ENCODE measurements around the gene SCYL1. TPM values are rescaled to one million over a fixed set of nuclear protein-coding genes. Genes with fewer than 3 reads are reported as not detected.
"Not testable (repeated sequence)": the region's sequence is repeated elsewhere in the genome, so short reads cannot be mapped to it uniquely, and the experiment has no call there.

The SCYL1 gene
- total RNA-seq, 1 experiment from 2014 or later, result 56.3 TPM

DNA sequence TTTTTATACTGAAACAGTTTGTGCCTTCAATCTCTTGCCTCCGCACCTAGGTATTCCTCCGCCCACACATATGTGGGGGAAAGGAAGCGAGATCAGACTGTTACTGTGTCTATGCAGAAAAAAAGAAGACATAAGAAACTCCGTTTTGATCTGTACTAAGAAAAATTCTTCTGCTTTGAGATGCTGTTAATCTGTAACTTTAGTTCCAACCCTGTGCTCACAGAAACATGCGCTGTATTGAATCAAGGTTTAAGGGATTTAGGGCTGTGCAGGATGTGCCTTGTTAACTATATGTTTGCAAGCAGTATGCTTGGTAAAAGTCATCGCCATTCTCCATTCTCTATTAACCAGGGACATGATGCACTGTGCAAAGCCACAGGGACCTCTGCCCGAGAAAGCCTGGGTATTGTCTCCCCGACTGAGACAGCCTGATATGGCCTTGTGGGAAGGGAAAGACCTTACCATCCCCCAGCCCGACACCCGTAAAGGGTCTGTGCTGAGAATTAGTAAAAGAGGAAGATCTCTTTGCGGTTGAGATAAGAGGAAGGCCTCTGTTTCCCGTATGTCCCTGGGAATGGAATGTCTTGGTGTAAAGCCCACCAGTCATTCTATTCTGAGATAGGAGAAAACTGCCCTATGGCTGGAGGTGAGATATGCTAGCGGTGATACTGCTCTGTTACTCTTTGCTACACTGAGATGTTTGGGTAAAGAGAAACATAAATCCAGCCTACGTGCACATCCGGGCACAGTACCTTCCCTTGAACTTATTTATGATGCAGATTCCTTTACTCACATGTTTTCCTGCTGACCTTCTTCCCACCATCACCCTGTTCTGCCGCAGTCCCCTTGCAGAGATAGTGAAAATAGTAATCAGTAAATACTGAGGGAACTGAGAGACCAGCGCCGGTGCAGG lies 1.9 kb upstream of the SCYL1 start:
- not testable (repeated sequence) for H3K9me3 ChIP-seq, H3K27me3 ChIP-seq, H3K4me3 ChIP-seq, DNase-seq
- H3K36me3 ChIP-seq, result peaks cover 24% of the 10 kb centered on the region

DNA sequence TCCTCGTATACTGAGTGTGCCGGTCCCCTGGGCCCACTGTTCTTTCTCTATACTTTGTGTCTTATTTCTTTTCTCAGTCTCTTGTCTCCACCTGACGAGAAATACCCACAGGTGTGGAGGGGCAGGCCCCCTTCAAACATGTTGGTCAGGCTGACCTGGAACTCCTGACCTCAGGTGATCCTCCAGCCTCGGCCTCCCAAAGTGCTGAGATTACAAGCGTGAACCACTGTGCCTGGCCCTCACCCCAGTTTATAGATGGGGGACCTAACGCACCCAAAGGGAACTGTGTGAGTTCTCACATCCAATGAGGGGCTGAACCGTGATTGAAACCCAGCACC lies 1.3 kb upstream of the SCYL1 start:
- peaks cover 30% of the 10 kb centered on the region for H3K36me3 ChIP-seq
- not testable (repeated sequence) for DNase-seq, H3K27me3 ChIP-seq, H3K9me3 ChIP-seq, H3K4me3 ChIP-seq

DNA sequence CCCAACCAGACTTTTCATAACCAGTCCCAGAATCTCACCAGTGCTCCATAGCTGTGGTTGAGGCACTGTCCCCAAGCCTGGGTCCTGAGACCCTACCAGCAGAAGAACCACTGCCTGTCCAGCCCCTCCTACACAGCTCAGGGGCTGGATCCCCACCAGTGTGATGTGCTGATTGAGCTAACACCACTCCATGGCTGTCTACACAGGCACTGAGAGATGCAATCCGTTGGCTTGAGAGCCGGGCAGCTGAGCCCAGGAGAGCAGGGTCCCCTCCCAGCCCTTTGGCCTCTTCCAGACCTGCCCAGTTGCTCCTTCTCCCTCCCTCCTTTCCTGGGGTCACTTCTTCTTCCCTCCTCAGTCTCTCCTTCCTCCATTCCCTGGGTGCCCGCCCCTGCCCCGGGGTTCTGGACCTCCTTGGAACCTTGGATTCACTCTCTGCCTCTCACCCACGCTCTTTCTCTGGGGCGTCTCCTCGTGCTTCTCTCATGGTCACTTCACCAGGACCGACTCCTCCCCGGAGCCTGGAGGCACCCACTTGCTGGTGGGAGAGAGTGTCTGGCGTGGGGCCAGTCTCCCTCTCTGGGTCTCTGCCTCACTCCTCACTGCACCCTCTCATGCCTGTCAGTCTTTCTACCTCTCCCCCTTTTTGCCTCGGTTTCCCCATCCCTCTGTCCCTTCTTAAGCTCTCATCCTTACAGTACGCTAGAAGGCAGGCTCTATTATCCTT lies 706 bp upstream of the SCYL1 start:
- H3K9me3 ChIP-seq, result no peaks in the 10 kb centered on the region
- peaks cover 34% of the 10 kb centered on the region for H3K36me3 ChIP-seq
- no peaks in the 10 kb centered on the region for H3K27me3 ChIP-seq
- DNase-seq, result no peak
- peak overlapping the region; percentile 16 for H3K4me3 ChIP-seq

DNA sequence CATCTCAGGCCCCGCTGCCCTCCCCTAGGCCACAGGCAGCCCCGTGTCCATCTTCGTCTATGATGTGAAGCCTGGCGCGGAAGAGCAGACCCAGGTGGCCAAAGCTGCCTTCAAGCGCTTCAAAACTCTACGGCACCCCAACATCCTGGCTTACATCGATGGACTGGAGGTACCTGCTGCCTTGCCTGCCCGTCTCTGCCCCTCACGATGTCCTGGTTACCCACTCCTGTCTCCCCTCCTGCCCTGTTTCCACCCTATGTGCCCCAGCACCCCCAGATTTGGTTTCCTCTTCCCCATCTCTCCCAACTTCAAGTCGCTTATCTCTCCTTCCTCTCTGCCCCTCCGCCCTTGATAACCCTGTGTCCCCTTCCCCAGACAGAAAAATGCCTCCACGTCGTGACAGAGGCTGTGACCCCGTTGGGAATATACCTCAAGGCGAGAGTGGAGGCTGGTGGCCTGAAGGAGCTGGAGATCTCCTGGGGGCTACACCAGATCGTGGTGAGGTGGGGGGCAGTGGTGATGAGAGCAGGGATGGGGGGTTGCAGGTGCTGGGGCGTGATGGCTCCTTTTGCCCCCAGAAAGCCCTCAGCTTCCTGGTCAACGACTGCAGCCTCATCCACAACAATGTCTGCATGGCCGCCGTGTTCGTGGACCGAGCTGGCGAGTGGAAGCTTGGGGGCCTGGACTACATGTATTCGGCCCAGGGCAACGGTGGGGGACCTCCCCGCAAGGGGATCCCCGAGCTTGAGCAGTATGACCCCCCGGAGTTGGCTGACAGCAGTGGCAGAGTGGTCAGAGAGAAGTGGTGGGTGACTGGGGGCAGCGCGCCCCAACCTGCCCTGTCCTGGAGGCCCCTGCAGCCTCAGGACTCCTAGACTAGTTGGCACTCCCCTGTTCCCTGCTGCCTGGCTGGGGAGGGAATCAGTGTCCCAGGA lies 930 bp downstream of the SCYL1 start:
- peaks cover 50% of the 10 kb centered on the region for H3K36me3 ChIP-seq
- no peaks in the 10 kb centered on the region for H3K27me3 ChIP-seq
- DNase-seq, result no peak
- H3K9me3 ChIP-seq, result no peaks in the 10 kb centered on the region
- H3K4me3 ChIP-seq, result peak overlapping the region; percentile 98

DNA sequence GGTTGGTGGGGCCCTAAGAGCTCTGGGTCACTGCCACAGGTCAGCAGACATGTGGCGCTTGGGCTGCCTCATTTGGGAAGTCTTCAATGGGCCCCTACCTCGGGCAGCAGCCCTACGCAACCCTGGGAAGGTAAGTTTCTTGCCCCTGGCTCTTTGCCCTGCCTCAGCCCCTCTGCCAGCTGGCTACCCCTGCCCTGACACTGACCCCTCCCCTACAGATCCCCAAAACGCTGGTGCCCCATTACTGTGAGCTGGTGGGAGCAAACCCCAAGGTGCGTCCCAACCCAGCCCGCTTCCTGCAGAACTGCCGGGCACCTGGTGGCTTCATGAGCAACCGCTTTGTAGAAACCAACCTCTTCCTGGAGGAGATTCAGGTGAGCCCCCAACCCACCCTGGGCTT lies 1.9 kb downstream of the SCYL1 start:
- Histone ChIP-seq H3K27me3 (no peaks in the 10 kb centered on the region), H3K4me3 (no peak overlapping the region), H3K9me3 (no peaks in the 10 kb centered on the region), H3K36me3 (peaks cover 59% of the 10 kb centered on the region)
- no peak for DNase-seq

DNA sequence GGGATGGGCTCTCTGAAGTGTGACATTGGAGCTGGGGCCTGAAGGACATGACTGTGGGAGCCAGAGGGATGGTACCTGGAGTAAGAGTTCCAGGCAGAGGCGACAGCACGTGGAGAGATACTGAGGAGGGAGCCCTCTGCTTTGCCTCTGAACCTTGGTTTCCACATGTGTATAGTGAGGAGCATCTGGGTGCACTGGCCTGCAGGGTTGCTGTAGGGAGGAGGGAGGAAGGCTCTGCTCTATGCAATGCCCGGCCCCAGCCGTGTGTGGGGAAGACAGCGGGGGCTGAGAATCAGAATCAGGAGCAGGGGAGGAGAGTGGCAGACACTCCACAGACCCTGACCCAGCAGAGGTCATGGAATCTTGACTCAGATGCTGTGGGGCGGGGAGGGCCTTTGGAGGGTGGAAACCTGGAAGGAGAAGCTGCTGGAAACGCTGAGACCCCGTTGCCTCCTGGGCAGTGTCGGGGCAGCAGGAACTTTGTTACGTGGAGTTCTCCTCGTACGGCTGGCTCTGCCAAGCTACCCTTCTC lies 4.0 kb downstream of the SCYL1 start:
- Histone ChIP-seq H3K9me3 (no peaks in the 10 kb centered on the region), H3K36me3 (peaks cover 68% of the 10 kb centered on the region), H3K27me3 (no peaks in the 10 kb centered on the region), H3K4me3 (no peak overlapping the region)
- no peak for DNase-seq

DNA sequence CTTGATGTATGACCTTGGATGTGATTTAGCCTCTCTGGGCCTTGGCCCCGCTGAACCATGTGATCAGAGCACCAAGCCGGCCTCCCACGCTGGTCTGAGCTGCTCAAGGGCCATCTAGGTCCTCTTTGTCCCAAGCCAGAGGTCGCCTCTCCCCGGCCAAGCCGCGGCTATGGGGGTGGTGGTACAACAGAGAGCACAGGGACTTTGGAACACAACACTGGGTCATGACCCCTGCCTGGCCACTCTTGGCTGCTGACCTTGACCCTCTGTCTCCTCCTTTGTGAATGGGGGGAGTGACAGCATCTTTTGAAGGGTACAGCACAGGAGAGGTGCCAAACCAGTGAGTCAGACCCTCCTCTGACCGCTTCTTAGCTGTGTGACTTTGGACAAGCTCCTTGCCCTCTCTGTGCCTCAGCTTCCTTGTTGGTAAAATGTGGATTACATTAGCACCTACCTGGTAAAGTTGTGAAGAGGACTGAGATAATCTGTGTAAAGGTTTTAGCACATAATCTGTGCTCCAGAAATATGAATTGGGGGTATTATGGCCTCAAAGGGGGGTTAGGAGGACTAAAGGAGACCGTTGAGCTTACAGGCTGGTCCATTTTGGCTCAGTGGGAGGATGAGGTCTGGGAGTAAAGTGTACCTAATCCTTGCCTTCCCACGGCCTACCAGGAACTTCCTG lies 4.7 kb downstream of the SCYL1 start:
- Histone ChIP-seq H3K9me3 (no peaks in the 10 kb centered on the region), H3K36me3 (peaks cover 71% of the 10 kb centered on the region), H3K27me3 (no peaks in the 10 kb centered on the region), H3K4me3 (no peak overlapping the region)
- no peak for DNase-seq

DNA sequence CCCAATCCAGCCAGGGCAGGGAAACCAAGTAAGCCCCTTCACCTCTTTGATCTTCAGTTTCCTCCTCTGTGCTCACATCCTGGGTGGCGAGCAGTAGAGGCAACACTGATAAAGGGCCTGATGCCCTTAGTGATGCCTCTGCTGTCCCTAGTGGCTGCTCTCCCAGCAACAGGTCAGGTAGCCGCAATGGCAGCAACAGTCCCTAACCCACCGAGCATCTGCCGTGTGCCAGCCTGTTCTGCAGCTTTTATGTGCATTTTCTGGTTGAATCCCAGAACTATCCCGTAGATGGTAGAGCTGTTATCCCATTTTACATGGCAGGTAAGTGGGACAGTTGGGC lies 5.2 kb downstream of the SCYL1 start:
- DNase-seq, result no peak
- Histone ChIP-seq H3K4me3 (no peak overlapping the region), H3K9me3 (no peaks in the 10 kb centered on the region), H3K36me3 (peaks cover 72% of the 10 kb centered on the region), H3K27me3 (no peaks in the 10 kb centered on the region)

DNA sequence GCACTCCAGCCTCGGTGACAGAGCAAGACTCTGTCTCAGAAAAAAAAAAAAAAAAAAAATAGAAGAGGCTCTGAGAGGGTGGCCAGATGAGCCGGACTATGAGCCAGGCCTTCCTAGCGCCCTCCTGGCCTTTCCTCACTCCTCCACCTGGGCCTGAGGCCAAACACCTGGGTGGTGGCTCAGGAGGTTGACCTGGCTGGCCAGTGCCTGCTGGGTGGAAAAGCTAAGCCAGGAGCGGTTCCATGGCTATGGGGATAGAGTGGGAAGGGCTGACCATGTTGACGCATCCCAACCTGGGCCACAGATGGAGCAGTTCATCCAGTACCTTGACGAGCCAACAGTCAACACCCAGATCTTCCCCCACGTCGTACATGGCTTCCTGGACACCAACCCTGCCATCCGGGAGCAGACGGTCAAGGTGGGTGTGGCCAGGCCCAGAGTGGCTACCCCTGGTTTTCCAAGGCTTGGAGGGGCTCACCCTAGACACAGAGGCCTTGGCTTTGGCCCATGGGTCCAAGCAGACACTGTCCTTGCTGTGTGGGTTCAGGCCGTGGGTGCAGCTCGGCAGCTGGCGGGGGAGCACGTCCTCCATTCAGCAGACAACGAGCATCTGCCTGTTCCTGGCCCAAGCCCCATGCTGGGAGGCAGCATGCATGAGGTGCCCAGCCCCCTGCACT lies 7.6 kb downstream of the SCYL1 start:
- no peaks in the 10 kb centered on the region for H3K27me3 ChIP-seq
- H3K36me3 ChIP-seq, result peaks cover 58% of the 10 kb centered on the region
- H3K4me3 ChIP-seq, result no peak overlapping the region
- no peaks in the 10 kb centered on the region for H3K9me3 ChIP-seq
- DNase-seq, result no peak

DNA sequence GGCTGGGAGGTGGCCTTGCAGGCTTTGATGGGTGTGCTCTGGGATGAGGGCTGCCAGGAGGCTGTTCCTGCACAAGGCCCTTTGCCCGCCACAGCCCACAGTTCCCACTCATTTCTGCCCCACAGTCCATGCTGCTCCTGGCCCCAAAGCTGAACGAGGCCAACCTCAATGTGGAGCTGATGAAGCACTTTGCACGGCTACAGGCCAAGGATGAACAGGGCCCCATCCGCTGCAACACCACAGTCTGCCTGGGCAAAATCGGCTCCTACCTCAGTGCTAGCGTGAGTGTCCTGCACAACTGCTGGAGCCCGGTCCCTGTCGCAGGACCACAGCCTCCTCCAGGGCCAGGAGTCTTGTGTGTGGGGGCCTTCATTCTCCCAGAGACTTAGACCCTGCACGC lies 10.2 kb downstream of the SCYL1 start:
- Histone ChIP-seq H3K27me3 (no peaks in the 10 kb centered on the region), H3K9me3 (no peaks in the 10 kb centered on the region), H3K4me3 (no peak overlapping the region), H3K36me3 (peaks cover 43% of the 10 kb centered on the region)
- DNase-seq, result no peak

DNA sequence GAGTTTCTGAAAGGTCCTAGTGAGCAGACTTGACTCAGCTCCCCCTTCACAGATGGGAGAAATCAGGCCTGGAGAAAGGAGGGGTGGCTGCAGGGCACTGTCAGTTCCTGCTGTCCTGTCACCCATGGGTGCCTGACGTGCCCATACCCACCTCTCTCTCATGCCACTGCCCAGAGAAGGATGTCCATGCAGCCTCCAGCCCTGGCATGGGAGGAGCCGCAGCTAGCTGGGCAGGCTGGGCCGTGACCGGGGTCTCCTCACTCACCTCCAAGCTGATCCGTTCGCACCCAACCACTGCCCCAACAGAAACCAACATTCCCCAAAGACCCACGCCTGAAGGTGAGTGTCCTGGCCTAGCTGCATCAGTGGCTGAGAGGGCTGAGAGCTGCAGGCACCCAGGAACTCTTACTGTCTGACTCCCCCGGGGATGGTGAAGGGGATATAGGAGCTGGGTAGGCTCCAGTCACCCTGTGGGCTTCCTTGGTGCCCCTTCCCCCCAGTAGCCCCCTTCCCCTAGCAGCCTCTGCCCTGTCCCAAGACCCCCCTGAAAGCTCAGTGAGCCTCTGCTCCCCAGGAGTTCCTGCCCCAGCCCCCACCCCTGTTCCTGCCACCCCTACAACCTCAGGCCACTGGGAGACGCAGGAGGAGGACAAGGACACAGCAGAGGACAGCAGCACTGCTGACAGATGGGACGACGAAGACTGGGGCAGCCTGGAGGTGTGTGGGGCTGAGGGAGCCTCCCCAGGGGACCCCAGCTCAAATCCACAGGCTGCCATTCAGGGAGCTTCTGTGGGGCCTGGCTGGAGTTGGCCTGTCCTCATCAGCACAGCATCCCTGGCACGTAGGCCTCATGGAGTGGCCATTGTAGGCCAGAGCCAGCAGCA lies 11.8 kb downstream of the SCYL1 start:
- Histone ChIP-seq H3K4me3 (no peak overlapping the region), H3K36me3 (peaks cover 40% of the 10 kb centered on the region), H3K9me3 (no peaks in the 10 kb centered on the region), H3K27me3 (no peaks in the 10 kb centered on the region)
- DNase-seq, result no peak

DNA sequence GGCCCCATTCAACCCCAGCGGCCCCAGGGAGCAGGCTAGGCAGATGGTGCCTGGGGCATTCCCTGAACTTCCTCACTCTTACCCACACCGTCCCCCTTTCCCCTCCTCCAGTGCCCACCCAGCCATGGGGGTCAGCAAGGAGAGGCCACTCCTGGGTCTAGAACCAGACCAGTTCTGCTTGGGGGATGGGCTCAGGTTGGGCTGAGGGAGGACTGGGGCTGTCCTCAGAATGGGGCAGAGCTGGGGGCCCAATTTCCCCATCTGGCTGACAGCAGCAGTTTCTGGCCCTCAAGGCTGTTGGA lies 12.4 kb downstream of the SCYL1 start:
- Histone ChIP-seq H3K9me3 (no peaks in the 10 kb centered on the region), H3K27me3 (no peaks in the 10 kb centered on the region), H3K36me3 (peaks cover 38% of the 10 kb centered on the region), H3K4me3 (no peak overlapping the region)
- DNase-seq, result no peak

DNA sequence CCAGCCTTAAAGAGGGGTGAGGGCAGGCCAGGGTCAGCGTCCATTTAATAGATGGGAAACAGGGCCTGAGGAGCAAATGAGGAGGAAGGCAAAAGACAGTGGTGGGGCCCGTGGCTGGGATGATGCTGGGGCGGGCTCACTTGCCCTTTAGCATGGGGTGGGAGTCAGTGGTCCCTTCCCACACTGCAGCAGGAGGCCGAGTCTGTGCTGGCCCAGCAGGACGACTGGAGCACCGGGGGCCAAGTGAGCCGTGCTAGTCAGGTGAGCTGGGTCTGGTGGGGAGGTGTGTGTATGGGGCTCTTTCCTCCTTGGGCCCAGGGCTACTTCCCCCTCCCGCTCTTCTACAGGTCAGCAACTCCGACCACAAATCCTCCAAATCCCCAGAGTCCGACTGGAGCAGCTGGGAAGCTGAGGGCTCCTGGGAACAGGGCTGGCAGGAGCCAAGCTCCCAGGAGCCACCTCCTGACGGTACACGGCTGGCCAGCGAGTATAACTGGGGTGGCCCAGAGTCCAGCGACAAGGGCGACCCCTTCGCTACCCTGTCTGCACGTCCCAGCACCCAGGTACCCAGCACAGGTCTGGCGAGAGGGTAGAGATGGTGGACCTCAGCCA lies 12.8 kb downstream of the SCYL1 start:
- no peak for DNase-seq
- H3K36me3 ChIP-seq, result peaks cover 35% of the 10 kb centered on the region

DNA sequence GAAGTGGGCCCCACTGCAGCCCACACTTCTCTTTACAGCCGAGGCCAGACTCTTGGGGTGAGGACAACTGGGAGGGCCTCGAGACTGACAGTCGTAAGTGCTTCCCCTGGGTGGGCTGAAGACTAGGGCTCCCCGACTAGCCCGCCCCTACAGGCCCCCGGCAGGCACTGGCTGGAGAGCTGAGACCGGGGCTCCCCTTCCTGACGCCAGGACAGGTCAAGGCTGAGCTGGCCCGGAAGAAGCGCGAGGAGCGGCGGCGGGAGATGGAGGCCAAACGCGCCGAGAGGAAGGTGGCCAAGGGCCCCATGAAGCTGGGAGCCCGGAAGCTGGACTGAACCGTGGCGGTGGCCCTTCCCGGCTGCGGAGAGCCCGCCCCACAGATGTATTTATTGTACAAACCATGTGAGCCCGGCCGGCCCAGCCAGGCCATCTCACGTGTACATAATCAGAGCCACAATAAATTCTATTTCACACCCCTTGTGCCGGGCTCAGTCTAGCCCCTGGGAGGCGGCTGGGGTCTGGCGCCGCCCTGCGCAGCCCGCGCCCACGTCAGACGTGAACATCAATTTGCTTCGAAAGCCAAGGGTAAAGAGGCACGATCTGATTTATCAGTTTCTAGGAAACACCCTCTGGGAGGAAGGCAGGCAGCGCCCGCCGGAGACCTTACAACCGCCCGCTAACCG lies 13.5 kb downstream of the SCYL1 start:
- Histone ChIP-seq H3K4me3 (no peak overlapping the region), H3K27me3 (no peaks in the 10 kb centered on the region), H3K9me3 (no peaks in the 10 kb centered on the region), H3K36me3 (peaks cover 33% of the 10 kb centered on the region)
- DNase-seq, result no peak

More for the DNA sequence above, 12.8 kb downstream of the SCYL1 start:
- Histone ChIP-seq H3K9me3 (no peaks in the 10 kb centered on the region), H3K4me3 (no peak overlapping the region), H3K27me3 (no peaks in the 10 kb centered on the region)

Data from MG63 (cell line).